T-cell (primary cell): ENCODE measurements around the gene DCAF7. TPM values are rescaled to one million over a fixed set of nuclear protein-coding genes. Genes with fewer than 3 reads are reported as not detected.
A peak's percentile ranks its signal among the peaks of the same experiment; 100 is the strongest.

Source experiments
- ATAC-seq, 4 experiments: fragments of 200-7000 bp in 3 of 4; fragments of 150-1000 bp in 1 of 4; cut with Tn5 transposase; replicated peaks in 1 of 4; 1 replicate in 3 of 4; 2 replicates in 1 of 4; pipeline ENCODE4 v1.10.0; 2021; ENCODE audit warnings: moderate library complexity in 3 of 4, mild to moderate bottlenecking in 2 of 4, moderate number of reproducible peaks in 1 of 4
- CTCF ChIA-PET, 2 donors: fragments of 300-600 bp; sonication (Branson Sonifier 250); formaldehyde crosslinking; loops; one replicate each; lab custom pipeline; 2022; ENCODE audit warnings: antibody characterized with exemption in 2 of 2; lab: Charles Lee
- POLR2A ChIA-PET, 2 donors: fragments of 300-600 bp; sonication (Branson Sonifier 250); formaldehyde crosslinking; loops; one replicate each; lab custom pipeline; 2022; ENCODE audit warnings: antibody characterized with exemption in 2 of 2; lab: Charles Lee
- DNase-seq, 35 experiments: peaks; one replicate each; pipeline versions ENCODE4 v3.0.0 to v3.0.0-alpha.2; 2013 to 2023
- H3K27ac ChIP-seq: one replicate; pipeline ENCODE4 v1.5.1; 2013; ENCODE audit warnings: low read length
- H3K27me3 ChIP-seq, 2 experiments: replicated peaks in 1 of 2; 1 replicate in 1 of 2; 2 replicates in 1 of 2; pipeline versions ENCODE4 v1.6.1 to v1.7.0; 2013; ENCODE audit warnings: low read length in 1 of 2, mixed read lengths in 1 of 2; ENCODE audit not compliant: control insufficient read depth in 2 of 2, insufficient read depth in 2 of 2; ENCODE audit errors: extremely low read depth in 1 of 2
- H3K36me3 ChIP-seq, 2 donors: 1 replicate in 1 of 2; 2 replicates in 1 of 2; pipeline versions ENCODE4 v1.6.1 to v1.7.0; 2013; ENCODE audit warnings: low read length in 1 of 2; ENCODE audit not compliant: control insufficient read depth in 2 of 2, insufficient read depth in 1 of 2; ENCODE audit errors: extremely low read depth in 1 of 2
- H3K4me1 ChIP-seq, 2 experiments: 1 replicate in 1 of 2; 2 replicates in 1 of 2; pipeline versions ENCODE4 v1.6.1 to v1.7.0; 2013; ENCODE audit warnings: low read length in 2 of 2, mixed read lengths in 1 of 2; ENCODE audit not compliant: insufficient read depth in 2 of 2, control insufficient read depth in 1 of 2; ENCODE audit errors: extremely low read depth in 1 of 2
- H3K4me3 ChIP-seq, 2 donors: 1 replicate in 1 of 2; 2 replicates in 1 of 2; pipeline versions ENCODE4 v1.5.1 to v1.7.0; 2013; ENCODE audit warnings: mild to moderate bottlenecking in 2 of 2, low read length in 1 of 2, moderate library complexity in 1 of 2; ENCODE audit not compliant: control insufficient read depth in 1 of 2; ENCODE audit errors: extremely low read depth in 1 of 2
- H3K9me3 ChIP-seq: 2 replicates; pipeline ENCODE4 v1.7.0; 2013
- H3K27ac Mint-ChIP-seq, 2 donors: one replicate each; pipeline ENCODE4 v1.8.0; 2020 to 2021; ENCODE audit warnings: mild to moderate bottlenecking in 2 of 2, mixed read lengths in 2 of 2
- H3K27me3 Mint-ChIP-seq, 2 donors: one replicate each; pipeline ENCODE4 v1.8.0; 2021 to 2022; ENCODE audit warnings: mixed read lengths in 2 of 2
- H3K36me3 Mint-ChIP-seq: one replicate; pipeline ENCODE4 v1.8.0; 2021; ENCODE audit warnings: mixed read lengths
- H3K4me1 Mint-ChIP-seq, 3 donors: one replicate each; pipeline ENCODE4 v1.8.0; 2020 to 2022; ENCODE audit warnings: mixed read lengths in 3 of 3, mild to moderate bottlenecking in 1 of 3
- H3K4me3 Mint-ChIP-seq, 3 donors: one replicate each; pipeline ENCODE4 v1.8.0; 2020 to 2022; ENCODE audit warnings: mild to moderate bottlenecking in 3 of 3, mixed read lengths in 3 of 3, moderate library complexity in 3 of 3
- H3K9me3 Mint-ChIP-seq, 3 donors: one replicate each; pipeline ENCODE4 v1.8.0; 2020 to 2022; ENCODE audit warnings: mixed read lengths in 3 of 3
- WGBS: methylation state at CpG from one replicate; pipeline ENCODE4 v1.1.5; 2013; ENCODE audit warnings: missing lambda C conversion rate; ENCODE audit not compliant: insufficient coverage; 5-methylcytosine and 5-hydroxymethylcytosine counted together
- total RNA-seq, 35 experiments: library from RNA in 6 of 35; stranded (reverse) in 6 of 35; fragments of 120-200 nt in 1 of 35; gene quantifications; one replicate each; pipeline versions ENCODE4 v1.2.1 to v1.2.4 and lab custom pipeline; 2013 to 2026

Gene DCAF7
- total RNA-seq, 5 donors from 2014 or later (not counting 1 experiment from before 2014, with no cell fraction given) = 39.5 to 84.4 (median 74.8) TPM

GRCh38 chr17:63573634-63574033 is 23.4 kb downstream of the DCAF7 start:
- Mint-ChIP-seq H3K36me3 (peaks cover 18% of the 10 kb centered on the region), H3K27me3 (no peaks in the 10 kb centered on the region), H3K27ac (peak overlapping the region in 1 of 2 donors; percentile 68), H3K9me3 (no peaks in the 10 kb centered on the region), H3K4me1 (peaks cover 47 to 54% (median 51%) of the 10 kb centered on the region in 3 donors), H3K4me3 (no peak overlapping the region)
- no peaks in the 10 kb centered on the region for H3K9me3 ChIP-seq
- ATAC-seq (no peak), DNase-seq (no peak)
- no peaks in the 10 kb centered on the region for H3K27me3 ChIP-seq
- peaks cover 0 to 3% of the 10 kb centered on the region in 2 experiments for H3K4me1 ChIP-seq
- ChIA-PET POLR2A (interaction anchor here in 1 of 2 donors (0.7 kb wide), 1 partner anchor 29 kb away, joined by 5 read pairs; no protein-coding TSS in a partner anchor), CTCF (no interaction called here)
- 90% methylated on average over 2 of the region's 5 CpGs for WGBS
- no peak overlapping the region for H3K4me3 ChIP-seq
- no peak overlapping the region for H3K27ac ChIP-seq
- peaks cover 2 to 14% of the 10 kb centered on the region in 2 donors for H3K36me3 ChIP-seq

GRCh38 chr17:63578027-63578768 is 27.9 kb downstream of the DCAF7 start:
- no peak overlapping the region for H3K4me3 Mint-ChIP-seq
- Histone ChIP-seq H3K27me3 (no peaks in the 10 kb centered on the region), H3K4me1 (no peaks in the 10 kb centered on the region), H3K4me3 (no peak overlapping the region), H3K36me3 (peaks cover 6 to 46% of the 10 kb centered on the region in 2 donors), H3K9me3 (no peaks in the 10 kb centered on the region), H3K27ac (no peak overlapping the region)
- H3K27me3 Mint-ChIP-seq = no peaks in the 10 kb centered on the region
- no peaks in the 10 kb centered on the region for H3K9me3 Mint-ChIP-seq
- 89% methylated on average over 7 of the region's 7 CpGs for WGBS
- CTCF ChIA-PET = no interaction called here
- POLR2A ChIA-PET = interaction anchor here in 1 of 2 donors (0.5 kb wide), 1 partner anchor 8 kb away, joined by 5 read pairs; no protein-coding TSS in a partner anchor
- ATAC-seq (no peak), DNase-seq (no peak)
- H3K4me1 Mint-ChIP-seq = peaks cover 20 to 28% (median 23%) of the 10 kb centered on the region in 3 donors
- peak overlapping the region in 1 of 2 donors; percentile 39 for H3K27ac Mint-ChIP-seq
- peaks cover 40% of the 10 kb centered on the region for H3K36me3 Mint-ChIP-seq

- Mint-ChIP-seq H3K27ac (no peak overlapping the region), H3K9me3 (no peaks in the 10 kb centered on the region), H3K4me3 (no peak overlapping the region), H3K36me3 (peaks cover 42% of the 10 kb centered on the region), H3K27me3 (no peaks in the 10 kb centered on the region), H3K4me1 (peaks cover 19 to 28% (median 24%) of the 10 kb centered on the region in 3 donors)
- peaks cover 6 to 51% of the 10 kb centered on the region in 2 donors for H3K36me3 ChIP-seq
- ChIA-PET POLR2A (interaction anchor here in 1 of 2 donors (0.5 kb wide), 1 partner anchor 8 kb away, joined by 5 read pairs; no protein-coding TSS in a partner anchor), CTCF (no interaction called here)
- WGBS = 88% methylated on average over 1 of the region's 5 CpGs
- H3K9me3 ChIP-seq = no peaks in the 10 kb centered on the region
- H3K27ac ChIP-seq = no peak overlapping the region
- H3K4me3 ChIP-seq = no peak overlapping the region
- ATAC-seq = no peak
- H3K4me1 ChIP-seq = no peaks in the 10 kb centered on the region
- no peaks in the 10 kb centered on the region for H3K27me3 ChIP-seq
- DNase-seq = no peak
These were observed 28.5 kb downstream of the DCAF7 start for GRCh38 chr17:63578769-63579111.

GRCh38 chr17:63579633-63580032 is 29.4 kb downstream of the DCAF7 start:
- Histone ChIP-seq H3K27me3 (no peaks in the 10 kb centered on the region), H3K4me1 (peaks cover 0 to 1% of the 10 kb centered on the region in 2 experiments), H3K36me3 (peaks cover 10 to 55% of the 10 kb centered on the region in 2 donors), H3K4me3 (no peak overlapping the region), H3K27ac (no peak overlapping the region), H3K9me3 (no peaks in the 10 kb centered on the region)
- H3K4me1 Mint-ChIP-seq = peaks cover 15 to 25% (median 25%) of the 10 kb centered on the region in 3 donors
- ChIA-PET POLR2A (interaction anchor here in 1 of 2 donors (0.6 kb wide), 2 partner anchors 11 to 25 kb away, joined by 3 read pairs; no protein-coding TSS in a partner anchor), CTCF (interaction anchor here in 1 of 2 donors (0.6 kb wide), 1 partner anchor 129 kb away, joined by 3 read pairs; no protein-coding TSS in a partner anchor)
- H3K4me3 Mint-ChIP-seq = no peak overlapping the region
- no peak for ATAC-seq
- 96% methylated on average over 6 of the region's 11 CpGs for WGBS
- no peaks in the 10 kb centered on the region for H3K27me3 Mint-ChIP-seq
- H3K36me3 Mint-ChIP-seq = peaks cover 41% of the 10 kb centered on the region
- DNase-seq = no peak
- H3K27ac Mint-ChIP-seq = no peak overlapping the region
- H3K9me3 Mint-ChIP-seq = no peaks in the 10 kb centered on the region

- POLR2A ChIA-PET = no interaction called here
- peaks cover 17 to 24% (median 19%) of the 10 kb centered on the region in 3 donors for H3K4me1 Mint-ChIP-seq
These were observed 37.5 kb downstream of the DCAF7 start for GRCh38 chr17:63587770-63588169.

GRCh38 chr17:63588797-63589196 is 38.5 kb downstream of the DCAF7 start:
- H3K4me1 Mint-ChIP-seq = peaks cover 14 to 21% (median 16%) of the 10 kb centered on the region in 3 donors
- ChIA-PET CTCF (no interaction called here), POLR2A (interaction anchor here in 1 of 2 donors (0.6 kb wide), 1 partner anchor 162 kb away, joined by 3 read pairs; no protein-coding TSS in a partner anchor)
- Histone ChIP-seq H3K27ac (no peak overlapping the region), H3K4me1 (peaks cover 6 to 14% of the 10 kb centered on the region in 2 experiments), H3K4me3 (no peak overlapping the region), H3K9me3 (no peaks in the 10 kb centered on the region), H3K27me3 (no peaks in the 10 kb centered on the region), H3K36me3 (peaks cover 25 to 69% of the 10 kb centered on the region in 2 donors)
- ATAC-seq (no peak), DNase-seq (no peak)
- H3K27me3 Mint-ChIP-seq = no peaks in the 10 kb centered on the region
- peaks cover 48% of the 10 kb centered on the region for H3K36me3 Mint-ChIP-seq
- H3K9me3 Mint-ChIP-seq = no peaks in the 10 kb centered on the region
- H3K27ac Mint-ChIP-seq = no peak overlapping the region
- WGBS = 96% methylated on average over 10 of the region's 11 CpGs
- H3K4me3 Mint-ChIP-seq = no peak overlapping the region

More at GRCh38 chr17:63587770-63588169, 37.5 kb downstream of the DCAF7 start:
- Mint-ChIP-seq H3K4me3 (no peak overlapping the region), H3K36me3 (peaks cover 54% of the 10 kb centered on the region), H3K9me3 (no peaks in the 10 kb centered on the region), H3K27me3 (no peaks in the 10 kb centered on the region), H3K27ac (no peak overlapping the region)
- no peak overlapping the region for H3K27ac ChIP-seq
- CTCF ChIA-PET = interaction anchor here (0.7 kb wide), 4 partner anchors 19 to 277 kb away, joined by 3 to 7 read pairs (median 3); partner anchors contain the start of gene CCDC47 (in 1 of the 2)
- no peaks in the 10 kb centered on the region for H3K9me3 ChIP-seq
- H3K27me3 ChIP-seq = no peaks in the 10 kb centered on the region
- peaks cover 6 to 14% of the 10 kb centered on the region in 2 experiments for H3K4me1 ChIP-seq
- H3K4me3 ChIP-seq = no peak overlapping the region
- WGBS = no CpG with 5 or more reads among the region's 5 CpGs
- ATAC-seq (no peak), DNase-seq (no peak)
- H3K36me3 ChIP-seq = peaks cover 25 to 74% of the 10 kb centered on the region in 2 donors
